GM21717 (cell line): Measurements from ENCODE around the gene MTMR1.

Experiments used
- ATAC-seq: cut with Tn5 transposase; IDR thresholded peaks from one replicate; pipeline ENCODE4 v1.9.1; 2021; ENCODE audit warnings: mild to moderate bottlenecking, moderate library complexity; ENCODE audit not compliant: unreplicated experiment

MTMR1 gene

GRCh38 chrX:150696331-150696730 lies 3.1 kb downstream of the MTMR1 start:
- ATAC-seq, result no peak

GRCh38 chrX:150696866-150697265 lies 3.7 kb downstream of the MTMR1 start:
- ATAC-seq, result no peak

GRCh38 chrX:150697641-150698040 lies 4.4 kb downstream of the MTMR1 start:
- ATAC-seq, result no peak

GRCh38 chrX:150698981-150699380 lies 5.8 kb downstream of the MTMR1 start:
- ATAC-seq, result no peak

GRCh38 chrX:150700107-150700506 lies 6.9 kb downstream of the MTMR1 start:
- no peak for ATAC-seq

GRCh38 chrX:150701377-150701776 lies 8.2 kb downstream of the MTMR1 start:
- ATAC-seq, result no peak

- ATAC-seq, result no peak
Observed at GRCh38 chrX:150702966-150703694, 9.9 kb downstream of the MTMR1 start.

- no peak for ATAC-seq
Observed at GRCh38 chrX:150703695-150703974, 10.4 kb downstream of the MTMR1 start.

GRCh38 chrX:150704030-150704613 lies 10.9 kb downstream of the MTMR1 start:
- ATAC-seq, result no peak

GRCh38 chrX:150712619-150713018 lies 19.4 kb downstream of the MTMR1 start:
- no peak for ATAC-seq

GRCh38 chrX:150715184-150715583 lies 22.0 kb downstream of the MTMR1 start:
- ATAC-seq, result no peak

GRCh38 chrX:150719621-150720020 lies 26.4 kb downstream of the MTMR1 start:
- no peak for ATAC-seq

- no peak for ATAC-seq
Observed at GRCh38 chrX:150729956-150730355, 36.8 kb downstream of the MTMR1 start.

- no peak for ATAC-seq
Observed at GRCh38 chrX:150730719-150731118, 37.5 kb downstream of the MTMR1 start.

- ATAC-seq, result no peak
Observed at GRCh38 chrX:150731795-150732194, 38.6 kb downstream of the MTMR1 start.

GRCh38 chrX:150736475-150736874 lies 43.3 kb downstream of the MTMR1 start:
- no peak for ATAC-seq

GRCh38 chrX:150752124-150752523 lies 58.9 kb downstream of the MTMR1 start:
- no peak for ATAC-seq

GRCh38 chrX:150753357-150753756 lies 60.2 kb downstream of the MTMR1 start:
- no peak for ATAC-seq

GRCh38 chrX:150753968-150754367 lies 60.8 kb downstream of the MTMR1 start:
- no peak for ATAC-seq

GRCh38 chrX:150757371-150757770 lies 64.2 kb downstream of the MTMR1 start:
- ATAC-seq, result no peak

GRCh38 chrX:150759568-150760416 lies 66.6 kb downstream of the MTMR1 start:
- ATAC-seq, result no peak

- no peak for ATAC-seq
Observed at GRCh38 chrX:150761176-150761818, 68.1 kb downstream of the MTMR1 start.
